Upper lobe of left lung (tissue), 4 donors: ENCODE results near the gene UBR7.
"Not testable (repeated sequence)": the region's sequence is repeated elsewhere in the genome, so short reads cannot be mapped to it uniquely, and the experiment has no call there.

Experiments
- CTCF ChIP-seq, 6 experiments: fragments of 450-650 bp in 4 of 6; fragments of 200-600 bp in 2 of 6; sonication (generic) in 2 of 6; IDR thresholded peaks; one replicate each; pipeline ENCODE4 v1.5.1; 2016 to 2019; ENCODE audit warnings: antibody characterized with exemption in 6 of 6
- POLR2A ChIP-seq, 4 donors: fragments of 450-650 bp; IDR thresholded peaks; one replicate each; pipeline ENCODE4 v1.5.1; 2016 to 2017; ENCODE audit warnings: antibody characterized with exemption in 4 of 4, mild to moderate bottlenecking in 2 of 4

- not testable (repeated sequence) for TF ChIP-seq POLR2A, CTCF (IDR thresholded peaks at IDR 0.05)
These were observed 37.4 kb upstream of the UBR7 start for GRCh38 chr14:93169619-93170018.
